ENCODE measurements around the gene SOD2.
"Not testable (repeated sequence)": the region's sequence is repeated elsewhere in the genome, so short reads cannot be mapped to it uniquely, and the experiment has no call there.

DNA sequence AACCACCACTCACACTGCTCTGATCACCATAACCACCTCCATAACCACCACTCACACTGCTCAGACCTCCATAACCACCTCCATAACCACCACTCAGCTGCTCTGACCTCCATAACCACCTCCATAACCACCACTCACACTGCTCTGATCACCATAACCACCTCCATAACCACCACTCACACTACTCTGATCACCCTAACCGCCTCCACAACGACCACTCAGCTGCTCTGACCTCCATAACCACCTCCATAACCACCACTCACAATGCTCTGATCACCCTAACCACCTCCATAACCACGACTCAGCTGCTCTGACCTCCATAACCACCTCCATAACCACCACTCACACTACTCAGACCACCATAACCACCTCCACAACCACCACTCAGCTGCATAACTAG, 19.3 kb upstream of the SOD2 start:
- not testable (repeated sequence) for TF ChIP-seq SUZ12 (IDR thresholded peaks at IDR 0.05; ENCODE audit: extremely low read depth, insufficient read depth, insufficient read length); YY1 (IDR thresholded peaks at IDR 0.05; ENCODE audit: insufficient read depth, insufficient read length)

Measured in NT2/D1 (cell line).